ENCODE measurements around the gene STX1B. TPM values are rescaled to one million over a fixed set of nuclear protein-coding genes. Genes with fewer than 3 reads are reported as not detected.
"Not testable (repeated sequence)": the region's sequence is repeated elsewhere in the genome, so short reads cannot be mapped to it uniquely, and the experiment has no call there.

Gene STX1B
- total RNA-seq, 1 donor from 2014 or later: 0.48 TPM

DNA sequence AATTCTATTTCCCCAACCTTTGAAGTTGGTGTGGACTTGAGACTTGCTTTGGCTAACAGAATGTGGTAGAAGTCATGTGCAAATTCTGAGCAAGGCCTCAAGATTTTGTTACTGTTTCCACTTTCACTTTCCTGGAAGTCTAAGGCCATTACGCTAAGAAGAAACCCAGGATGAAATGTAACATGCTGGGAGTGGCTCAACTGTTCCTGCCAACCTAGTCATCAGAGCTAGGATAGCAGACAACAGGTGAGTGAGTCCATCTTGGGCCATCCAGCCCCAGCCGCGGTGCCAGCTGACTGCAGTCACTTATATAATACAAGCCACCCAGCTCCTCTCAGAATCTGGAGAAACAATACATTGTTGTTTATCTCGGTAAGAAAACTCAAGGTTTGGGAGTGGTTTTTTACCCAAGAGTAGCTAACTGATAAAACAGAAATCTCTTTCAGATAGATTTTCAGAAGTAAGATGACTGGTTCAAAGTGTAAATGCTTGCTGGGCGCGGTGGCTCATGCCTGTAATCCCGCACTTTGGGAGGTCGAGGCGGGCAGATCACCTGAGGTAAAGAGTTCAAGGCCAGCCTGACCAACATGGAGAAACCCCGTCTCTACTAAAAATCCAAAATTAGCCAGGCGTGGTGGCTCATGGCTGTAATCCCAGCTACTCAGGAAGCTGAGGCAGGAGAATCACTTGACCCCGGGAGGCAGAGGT is 12.3 kb upstream of the STX1B start:
- DNase-seq (no peak), ATAC-seq (ENCODE audit: poor library complexity) (no peak)
- intact Hi-C loops (cut with DNase I): no loop called here

DNA sequence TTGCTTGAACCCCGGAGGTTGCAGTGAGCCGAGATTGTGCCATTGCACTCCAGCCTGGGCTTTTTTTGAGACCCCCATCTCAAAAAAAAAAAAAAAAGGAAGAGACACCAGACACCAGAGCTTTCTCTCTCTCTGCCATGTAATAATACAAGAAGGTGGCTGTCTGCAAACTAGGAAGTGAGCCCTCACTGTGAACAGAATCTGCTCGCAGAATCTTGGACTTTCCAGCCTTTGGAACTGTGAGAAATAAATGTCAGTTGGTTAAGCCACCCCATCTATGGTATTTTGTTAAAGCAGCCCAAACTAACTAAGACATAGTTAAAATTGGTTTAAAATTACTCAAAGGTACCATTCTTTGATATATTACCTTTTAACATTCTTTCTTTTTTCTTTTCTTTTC is 10.1 kb upstream of the STX1B start:
- DNase-seq (no peak), ATAC-seq (ENCODE audit: poor library complexity) (no peak)
- intact Hi-C loops (cut with DNase I): no loop called here

DNA sequence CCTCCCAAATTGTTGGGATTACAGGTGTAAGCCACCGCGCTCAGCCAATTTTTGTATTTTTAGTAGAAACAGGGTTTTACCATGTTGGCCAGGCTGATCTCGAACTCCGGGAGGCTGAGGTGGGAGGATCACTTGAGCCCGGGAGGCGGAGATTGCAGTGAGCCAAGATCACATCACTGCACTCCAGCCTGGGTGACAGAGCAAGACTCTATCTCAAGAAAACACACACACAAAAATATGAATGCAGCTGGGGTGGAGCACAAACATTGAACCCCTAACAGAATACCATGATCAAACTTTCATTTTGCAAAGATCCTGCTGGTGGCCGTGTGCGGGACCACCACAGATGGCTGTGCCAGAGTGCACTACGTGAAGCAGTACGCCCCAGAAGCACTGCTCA is 7.3 kb upstream of the STX1B start:
- DNase-seq; intact Hi-C loops (cut with DNase I); ATAC-seq (ENCODE audit: poor library complexity): not testable (repeated sequence)

DNA sequence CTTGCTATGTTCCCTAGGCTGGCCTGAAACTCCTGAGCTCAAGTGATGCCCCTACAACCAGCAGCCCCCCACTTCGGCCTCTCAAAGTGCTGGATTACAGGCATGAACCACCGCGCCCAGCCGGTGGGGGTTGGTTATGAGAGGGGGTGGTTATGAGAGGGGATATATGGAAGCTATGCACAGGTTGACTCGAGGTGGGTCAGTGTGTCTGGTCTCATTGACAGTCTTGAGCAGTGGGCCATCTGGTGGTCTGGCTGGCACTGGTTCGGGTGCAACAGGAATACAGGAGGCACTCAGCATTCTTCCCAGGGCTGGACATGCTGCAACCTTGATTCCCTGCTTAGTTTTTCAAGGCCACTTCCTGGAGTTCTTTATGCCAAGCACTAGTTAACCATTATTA is 5.6 kb upstream of the STX1B start:
- intact Hi-C loops (cut with DNase I): no loop called here
- DNase-seq (no peak), ATAC-seq (ENCODE audit: poor library complexity) (no peak)

DNA sequence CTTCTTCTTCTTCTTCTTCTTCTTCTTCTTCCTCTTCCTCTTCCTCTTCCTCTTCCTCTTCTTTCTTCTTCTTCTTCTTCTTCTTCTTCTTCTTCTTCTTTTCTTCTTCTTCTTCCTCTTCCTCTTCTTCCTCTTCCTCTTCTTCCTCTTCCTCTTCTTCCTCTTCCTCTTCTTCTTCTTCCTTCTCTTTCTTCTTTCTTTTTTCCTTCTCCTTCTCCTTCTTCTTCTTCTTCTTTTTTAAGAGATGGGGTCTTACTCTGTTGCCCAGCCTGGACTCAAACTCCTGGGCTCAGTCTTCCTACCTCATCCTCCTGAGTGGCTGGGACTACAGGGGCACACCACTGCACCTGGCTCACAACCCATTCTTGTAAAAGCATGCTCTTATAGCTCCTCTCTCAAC is 2.9 kb upstream of the STX1B start:
- ATAC-seq (ENCODE audit: poor library complexity): not testable (repeated sequence)

DNA sequence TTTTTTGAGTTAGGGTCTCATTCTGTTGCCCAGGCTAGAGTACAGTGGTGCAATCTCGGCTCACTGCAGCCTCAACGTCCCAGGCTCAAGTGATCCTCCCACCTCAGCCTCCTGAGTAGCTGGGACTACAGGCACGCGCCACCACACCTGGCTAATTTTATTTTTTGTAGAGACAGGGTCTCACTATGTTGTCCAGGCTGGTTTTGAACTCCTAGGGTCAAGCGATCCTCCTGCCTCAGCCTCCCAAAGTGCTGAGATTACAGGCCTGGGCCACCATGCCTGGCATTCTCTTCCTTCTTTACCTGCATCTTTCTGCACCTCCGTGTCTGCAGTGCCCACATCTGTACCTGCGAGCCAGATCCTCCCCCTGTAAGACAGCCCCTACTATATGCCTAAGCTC is 1.4 kb upstream of the STX1B start:
- DNase-seq; ATAC-seq (ENCODE audit: poor library complexity); intact Hi-C loops (cut with DNase I): not testable (repeated sequence)

More for the DNA sequence above, 2.9 kb upstream of the STX1B start:
- intact Hi-C loops (cut with DNase I); DNase-seq: not testable (repeated sequence)

DNA sequence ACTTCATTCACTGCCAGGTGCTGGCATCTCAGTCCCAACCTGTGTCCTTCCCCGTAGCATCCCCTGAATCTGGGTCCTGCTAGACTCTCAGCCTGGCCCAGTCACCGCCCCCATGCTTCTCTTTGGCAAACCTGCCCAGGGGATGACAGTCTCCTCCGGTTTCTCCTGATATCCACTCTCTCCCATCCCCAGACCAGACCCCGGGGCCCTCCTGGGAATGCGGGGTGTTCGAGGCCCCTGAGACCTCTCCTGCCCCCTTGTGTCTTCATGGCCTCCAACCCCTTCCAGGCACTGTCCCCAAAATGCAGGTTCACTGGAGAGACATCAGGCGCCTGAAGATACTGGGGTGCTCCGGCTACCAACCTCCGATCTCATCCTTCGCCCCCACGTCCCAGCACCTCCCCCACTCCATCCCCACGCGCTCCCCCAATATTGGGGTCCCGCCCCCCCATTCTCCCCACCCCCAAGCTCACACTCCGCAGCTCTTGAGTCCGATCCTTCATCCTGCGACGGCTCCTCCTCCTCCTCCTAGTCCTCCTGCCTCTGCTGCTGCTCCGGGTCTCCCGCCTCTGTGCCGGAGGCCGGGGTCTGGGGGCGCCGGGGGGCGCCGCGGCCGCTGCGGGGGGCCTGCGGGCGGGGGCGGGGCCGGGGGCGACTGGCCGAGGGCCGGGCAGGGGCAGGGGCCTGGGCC is 399 bp downstream of the STX1B start:
- no peak for DNase-seq
- no peak for ATAC-seq (ENCODE audit: poor library complexity)
- intact Hi-C loops (cut with DNase I): no loop called here

DNA sequence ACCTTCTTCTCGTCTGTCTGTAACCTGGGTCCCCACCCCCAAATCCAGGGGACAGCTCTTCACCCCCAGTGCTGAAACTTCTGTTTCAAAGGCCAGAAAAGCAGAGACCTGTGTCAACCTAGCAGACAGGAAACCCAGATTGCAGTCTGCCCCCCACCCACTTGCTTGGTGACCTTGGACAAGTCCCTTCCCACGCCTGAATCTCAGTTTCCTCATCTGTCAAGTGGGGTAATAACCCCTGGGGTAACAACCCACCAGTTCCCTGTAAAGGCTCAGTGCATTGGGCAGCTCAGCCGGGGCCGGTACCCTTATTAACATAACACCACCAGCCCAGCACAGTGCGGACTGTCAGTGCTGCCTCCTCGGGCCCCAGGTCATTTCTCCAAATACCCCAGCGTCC is 1.3 kb downstream of the STX1B start:
- intact Hi-C loops (cut with DNase I): no loop called here
- ATAC-seq (ENCODE audit: poor library complexity) (no peak), DNase-seq (no peak)

DNA sequence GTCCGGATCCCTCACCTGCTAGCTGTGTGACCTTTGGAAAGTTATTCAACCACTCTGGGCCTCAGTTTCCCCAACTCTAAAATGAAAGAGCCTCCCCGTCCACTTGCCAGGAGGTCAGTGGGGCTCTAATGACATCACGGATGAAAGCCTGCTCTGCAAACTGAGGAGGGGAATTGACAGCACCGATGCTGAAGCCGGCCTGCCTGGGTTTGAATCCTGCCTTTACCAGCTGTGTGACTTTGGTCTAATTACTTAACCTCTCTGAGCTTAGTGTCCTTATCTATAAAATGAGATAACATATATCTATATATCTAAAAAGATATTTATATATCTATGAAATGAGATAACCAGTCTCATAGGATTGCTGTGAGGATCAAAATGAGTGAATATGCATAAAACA is 1.9 kb downstream of the STX1B start:
- DNase-seq (no peak), ATAC-seq (ENCODE audit: poor library complexity) (no peak)
- intact Hi-C loops (cut with DNase I): no loop called here

DNA sequence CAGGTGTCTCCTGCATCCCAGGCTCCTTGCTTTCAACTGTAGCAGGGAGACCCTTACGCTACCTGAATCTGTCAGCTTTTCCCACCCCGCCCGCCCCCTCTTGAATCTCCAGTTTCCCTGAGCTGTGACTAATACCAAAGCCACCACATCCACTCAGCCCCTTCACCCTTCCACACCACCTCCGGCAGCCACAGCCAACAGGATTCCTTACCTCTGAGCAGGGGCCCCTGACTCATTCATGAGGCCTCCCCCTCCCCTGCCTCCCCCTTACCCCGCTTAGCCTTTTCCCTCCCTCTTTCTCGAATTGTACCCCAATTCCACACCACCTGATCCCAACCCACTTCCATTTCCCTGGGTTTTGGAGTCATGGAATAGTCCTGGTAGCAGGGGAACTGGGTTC is 2.3 kb downstream of the STX1B start:
- no peak for DNase-seq
- intact Hi-C loops (cut with DNase I): no loop called here
- no peak for ATAC-seq (ENCODE audit: poor library complexity)

DNA sequence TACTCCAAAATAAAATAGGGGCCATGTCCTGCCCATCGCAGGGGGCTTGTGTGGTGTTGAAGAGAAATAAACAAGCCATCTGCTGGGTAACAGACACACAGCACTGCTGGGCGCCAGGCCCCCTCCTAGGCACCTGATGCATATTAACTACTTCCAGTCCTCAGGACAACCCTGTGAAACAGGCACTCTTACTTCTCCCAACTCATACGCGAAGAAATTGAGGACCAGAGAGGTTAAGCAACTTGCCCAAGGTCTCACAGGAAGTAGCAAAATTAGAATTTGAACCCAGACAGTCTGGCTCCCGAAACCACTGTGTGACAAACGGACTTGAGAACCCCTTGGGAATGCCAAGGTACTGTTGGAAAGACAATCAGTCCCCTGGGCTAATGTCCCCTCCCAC is 2.8 kb downstream of the STX1B start:
- intact Hi-C loops (cut with DNase I): no loop called here
- ATAC-seq (ENCODE audit: poor library complexity): no peak
- no peak for DNase-seq

DNA sequence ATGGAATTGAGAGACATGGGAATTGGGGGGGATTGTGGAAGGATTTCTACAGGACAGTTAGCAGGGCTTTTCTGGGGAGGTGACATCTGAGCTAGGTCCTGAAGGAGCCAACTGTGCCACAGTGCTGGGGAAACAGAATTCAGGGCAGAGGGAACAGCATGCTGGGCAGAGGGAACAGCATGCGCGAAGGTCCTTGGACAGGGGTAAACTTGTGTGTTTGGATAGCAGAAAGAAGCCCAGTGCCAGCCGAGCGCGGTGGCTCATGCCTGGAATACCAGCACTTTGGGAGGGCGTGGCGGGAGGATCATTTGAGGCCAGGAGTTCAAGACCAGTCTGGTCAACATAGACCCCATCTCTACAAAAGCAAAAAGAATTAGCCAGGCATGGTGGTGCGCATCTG is 3.8 kb downstream of the STX1B start:
- no peak for DNase-seq
- intact Hi-C loops (cut with DNase I): no loop called here

DNA sequence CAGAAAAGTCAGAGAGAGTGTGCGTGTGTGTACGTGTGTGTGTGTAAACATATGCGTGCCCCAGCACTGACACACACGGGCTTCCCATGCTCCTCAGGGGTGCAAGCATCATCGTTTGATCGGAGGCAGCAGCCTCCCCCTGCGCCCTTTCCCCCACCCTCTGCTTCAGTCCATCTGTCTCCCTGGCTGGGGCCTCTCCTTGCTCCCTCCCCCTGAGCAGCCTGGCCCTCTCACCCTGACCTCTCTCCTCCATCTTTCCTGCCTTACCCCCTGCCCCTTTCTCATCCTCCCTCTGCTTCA is 4.4 kb downstream of the STX1B start:
- ATAC-seq (ENCODE audit: poor library complexity): no peak
- intact Hi-C loops (cut with DNase I): no loop called here

More for the DNA sequence above, 3.8 kb downstream of the STX1B start:
- no peak for ATAC-seq (ENCODE audit: poor library complexity)

DNA sequence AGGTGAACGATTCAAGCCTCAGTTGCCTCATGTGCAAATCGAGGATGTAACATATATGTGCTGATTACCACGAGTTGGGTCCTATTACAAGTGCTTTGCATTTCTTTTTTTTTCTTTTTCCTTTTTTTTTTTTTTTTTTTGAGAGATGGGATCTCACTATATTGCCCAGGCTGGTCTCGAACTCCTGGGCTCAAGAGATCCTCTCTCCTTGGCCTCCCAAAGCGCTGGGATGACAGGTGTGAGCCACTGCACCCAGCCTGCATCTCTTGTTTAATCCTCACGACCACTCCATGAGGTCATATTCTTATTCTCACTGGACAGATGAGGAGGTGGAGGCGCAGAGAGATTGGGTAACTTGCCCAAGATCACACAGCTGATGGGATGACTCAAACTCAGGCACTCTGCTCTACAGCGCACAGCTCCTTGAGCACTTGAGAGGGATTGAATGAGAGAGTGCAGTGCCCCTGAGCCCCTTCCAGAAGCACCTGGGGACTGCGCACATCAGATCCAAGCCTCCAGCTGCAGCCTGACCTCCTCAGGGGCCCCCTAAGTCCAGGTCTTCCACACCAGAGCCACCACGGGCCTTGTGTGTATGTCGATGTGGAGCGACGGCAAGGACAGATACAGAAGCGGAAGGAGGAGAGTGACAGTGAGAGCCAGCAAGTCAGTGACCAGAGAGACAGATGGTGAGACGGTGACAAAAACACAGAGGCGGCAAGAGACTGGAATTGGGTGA is 4.9 kb downstream of the STX1B start:
- intact Hi-C loops (cut with DNase I): no loop called here
- no peak for ATAC-seq (ENCODE audit: poor library complexity)
- no peak for DNase-seq

More for the DNA sequence above, 4.4 kb downstream of the STX1B start:
- no peak for DNase-seq

DNA sequence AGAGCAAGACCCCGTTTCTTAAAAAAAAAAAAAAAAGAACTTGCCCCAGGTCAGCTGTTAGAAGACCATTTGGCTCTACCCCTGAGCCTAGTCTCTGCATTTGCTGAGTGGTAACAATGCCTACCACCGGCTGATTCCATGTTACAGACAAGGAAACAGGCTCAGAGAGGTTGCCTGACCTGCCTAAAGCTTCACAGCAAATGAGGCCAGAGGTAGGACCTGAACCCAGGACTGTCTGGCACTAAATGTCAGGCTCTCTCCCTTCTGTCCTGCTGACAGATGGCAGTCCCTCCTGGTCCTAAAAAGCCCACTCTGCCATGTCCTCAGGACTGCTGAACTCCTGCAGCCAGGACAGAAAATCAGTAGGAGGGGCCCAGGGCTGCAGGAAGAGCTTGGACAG is 5.8 kb downstream of the STX1B start:
- intact Hi-C loops (cut with DNase I): no loop called here
- ATAC-seq (ENCODE audit: poor library complexity) (no peak), DNase-seq (no peak)

DNA sequence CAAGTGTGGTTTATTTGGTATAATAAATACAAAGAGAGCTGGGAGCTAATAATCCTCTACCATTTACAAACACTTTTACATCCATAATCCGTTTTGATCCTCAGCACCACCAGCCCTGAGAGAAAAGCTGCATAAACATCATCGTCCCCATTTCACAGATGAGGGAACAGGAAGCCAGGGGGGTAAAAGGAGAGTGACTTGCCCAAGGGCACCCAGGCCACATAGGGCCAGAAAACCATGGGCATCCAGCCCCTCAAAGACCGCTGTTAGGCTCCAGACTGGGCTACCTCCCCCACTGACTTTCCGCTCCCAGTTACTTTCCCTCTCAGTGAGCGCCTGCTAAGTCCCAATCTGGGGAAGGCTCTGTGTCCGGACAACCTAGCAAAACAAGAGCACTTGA is 6.7 kb downstream of the STX1B start:
- ATAC-seq (ENCODE audit: poor library complexity): no peak
- intact Hi-C loops (cut with DNase I): no loop called here
- DNase-seq: no peak

DNA sequence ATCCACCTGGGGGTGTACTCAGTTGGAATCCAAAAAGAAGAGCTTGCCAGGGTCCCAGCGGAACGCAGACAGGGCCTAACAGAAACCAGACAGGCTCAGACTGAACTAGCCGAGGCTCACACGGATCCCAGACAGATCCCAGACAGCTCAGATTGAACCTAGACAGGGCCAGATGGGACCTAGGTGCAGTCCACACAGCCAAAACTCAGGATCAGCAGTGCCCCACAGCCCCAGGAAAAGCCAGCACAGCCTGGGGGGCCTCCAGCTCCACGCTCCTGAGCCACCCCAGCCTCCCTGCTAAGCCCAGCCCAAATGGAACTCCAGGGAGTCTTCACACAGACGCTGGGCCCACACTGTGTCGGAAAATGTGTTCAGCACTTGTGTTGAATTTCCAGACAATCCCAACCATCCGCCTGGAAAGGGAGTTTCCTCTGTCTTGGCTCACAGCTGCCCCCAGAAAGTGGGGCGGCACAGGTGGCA is 7.5 kb downstream of the STX1B start:
- DNase-seq (no peak), ATAC-seq (ENCODE audit: poor library complexity) (no peak)
- intact Hi-C loops (cut with DNase I): no loop called here

DNA sequence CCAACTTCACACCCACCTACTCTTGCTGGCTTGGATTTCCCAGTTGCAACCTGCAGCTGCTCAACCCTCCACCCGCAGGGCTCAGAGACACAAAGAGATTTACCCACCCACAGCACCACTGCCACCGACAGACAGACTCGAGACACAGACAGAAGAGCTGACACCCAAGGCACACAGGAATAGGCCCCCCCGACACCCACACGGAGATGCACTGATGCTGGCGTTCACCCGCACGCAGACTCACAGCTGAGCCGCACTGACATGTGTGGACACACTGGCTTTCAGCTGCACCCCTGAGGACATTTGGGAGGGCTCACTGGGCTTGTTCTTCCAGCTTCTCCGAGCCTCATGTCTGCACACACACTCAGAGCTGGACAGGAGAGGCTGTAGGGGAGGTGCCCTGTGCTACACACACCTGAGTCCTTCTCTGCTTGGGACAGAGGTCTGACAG is 8.2 kb downstream of the STX1B start:
- DNase-seq: no peak
- no peak for ATAC-seq (ENCODE audit: poor library complexity)
- intact Hi-C loops (cut with DNase I): no loop called here

DNA sequence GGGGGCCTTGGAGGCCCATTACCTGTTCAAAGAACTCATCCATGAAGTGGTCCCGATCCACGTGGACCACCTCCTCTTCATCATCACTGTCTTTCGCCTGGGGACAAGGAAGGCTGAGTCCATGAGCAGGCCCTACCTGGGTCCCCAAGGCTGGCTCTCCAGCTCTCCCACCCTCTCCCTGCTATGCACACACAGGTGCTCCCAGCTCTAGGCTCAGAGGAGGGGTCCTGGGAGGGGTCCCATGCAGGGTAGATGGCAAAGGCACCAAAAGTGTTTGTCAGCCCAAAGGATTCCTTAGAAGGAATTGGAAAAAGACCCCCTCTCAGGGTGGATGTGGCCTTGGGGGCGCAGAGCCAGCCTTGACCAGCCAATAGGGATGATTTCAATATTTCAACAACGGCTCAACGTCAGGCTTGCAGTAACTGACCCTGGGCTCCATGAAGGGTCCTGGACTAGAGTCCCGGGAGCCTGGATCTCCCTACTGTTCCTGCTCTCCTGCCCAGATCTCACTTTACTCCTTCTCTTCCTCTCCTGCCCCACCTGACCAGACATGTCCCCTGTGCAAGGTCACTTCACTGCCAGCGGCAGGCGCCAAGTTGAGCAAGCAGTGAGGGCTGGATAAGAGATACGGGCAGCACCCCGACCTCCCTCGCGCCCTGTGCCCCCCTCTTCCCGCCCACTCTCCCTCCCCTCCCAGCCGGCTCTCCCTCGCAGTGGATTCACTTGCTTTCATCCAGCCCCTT is 8.8 kb downstream of the STX1B start:
- intact Hi-C loops (cut with DNase I): no loop called here
- ATAC-seq (ENCODE audit: poor library complexity): peak; percentile 18
- DNase-seq: peak; percentile 46

Measured in Right ventricle myocardium superior (tissue), 1 donor.